A673 (cell line): ENCODE measurements around the gene GPR160. TPM values are rescaled to one million over a fixed set of nuclear protein-coding genes. Genes with fewer than 3 reads are reported as not detected.

Experiments
- BruUV-seq: library from RNA; stranded (reverse); fragments of 400-500 nt; replicated peaks from 2 replicates; lab custom pipeline; 2021; lab: Mats Ljungman, UMichigan
- CTCF ChIA-PET: fragments of 300-600 bp; sonication (Branson Sonifier 250); formaldehyde crosslinking; loops from one replicate; lab custom pipeline; 2022; ENCODE audit warnings: antibody characterized with exemption; lab: Charles Lee
- POLR2A ChIA-PET: fragments of 300-600 bp; sonication (Branson Sonifier 250); formaldehyde crosslinking; loops from one replicate; lab custom pipeline; 2022; ENCODE audit warnings: antibody characterized with exemption; ENCODE audit not compliant: low non-redundant PET; lab: Charles Lee
- DNase-seq: peaks from one replicate; pipeline ENCODE4 v3.0.0-alpha.2; 2015; ENCODE audit warnings: low spot score
- H3K27ac ChIP-seq: fragments of 200-600 bp; sonication (generic); 2 replicates; pipeline ENCODE4 v1.5.1; 2016; ENCODE audit warnings: mixed run types, low read depth, mild to moderate bottlenecking, mixed read lengths, antibody characterized with exemption, low read length; ENCODE audit not compliant: poor library complexity, severe bottlenecking
- H3K27me3 ChIP-seq: fragments of 200-600 bp; sonication (generic); replicated peaks from 2 replicates; pipeline ENCODE4 v1.6.1; 2017; ENCODE audit warnings: mixed run types, low read depth, mild to moderate bottlenecking, mixed read lengths, antibody characterized with exemption, low read length; ENCODE audit not compliant: insufficient read depth, poor library complexity
- H3K36me3 ChIP-seq: fragments of 200-600 bp; sonication (generic); 2 replicates; pipeline ENCODE4 v1.6.1; 2016; ENCODE audit warnings: mixed run types, mild to moderate bottlenecking, mixed read lengths, antibody characterized with exemption, low read length; ENCODE audit not compliant: insufficient read depth, poor library complexity, severe bottlenecking
- H3K4me1 ChIP-seq: fragments of 200-600 bp; sonication (generic); 2 replicates; pipeline ENCODE4 v1.6.1; 2017; ENCODE audit warnings: mixed run types, mild to moderate bottlenecking, mixed read lengths, antibody characterized with exemption, low read length; ENCODE audit not compliant: insufficient read depth, poor library complexity, severe bottlenecking
- H3K4me3 ChIP-seq: fragments of 200-600 bp; sonication (generic); 2 replicates; pipeline ENCODE4 v1.5.1; 2016; ENCODE audit warnings: low read depth, mixed run types, mild to moderate bottlenecking, mixed read lengths, low read length; ENCODE audit not compliant: poor library complexity, severe bottlenecking
- H3K9me3 ChIP-seq: fragments of 200-600 bp; sonication (generic); 2 replicates; pipeline ENCODE4 v1.6.1; 2016; ENCODE audit warnings: mixed run types, low read depth, mild to moderate bottlenecking, mixed read lengths, antibody characterized with exemption, low read length; ENCODE audit not compliant: poor library complexity, severe bottlenecking
- EZH2 ChIP-seq: fragments of 200-600 bp; sonication (generic); IDR thresholded peaks from 2 replicates; pipeline ENCODE4 v1.6.1; 2017; ENCODE audit warnings: borderline replicate concordance, low read depth, mild to moderate bottlenecking, mixed read lengths, antibody characterized with exemption, low read length; ENCODE audit not compliant: poor library complexity, severe bottlenecking
- intact Hi-C: fragments of 100-400 bp; cut with micrococcal nuclease; formaldehyde crosslinking; loops from one replicate; pipeline ENCODE4 v1.10.0; 2022; ENCODE audit not compliant: unreplicated experiment
- total RNA-seq: library from RNA; stranded (reverse); gene quantifications from 2 replicates; pipeline ENCODE4 v1.2.3, GENCODE V29; 2021
- TF ChIP-seq, protein P1 (sequence below): fragments of 300-800, 200-600 bp; sonication (generic); conservative IDR thresholded peaks from 2 replicates; pipeline ENCODE4 v1.5.1; 2017; ENCODE audit warnings: low read depth, mild to moderate bottlenecking, antibody characterized with exemption, low read length, moderate library complexity, mixed read lengths

GPR160 gene
- total RNA-seq, 1 experiment from 2014 or later = 11.2 TPM

- peaks cover 33% of the 10 kb centered on the region for H3K4me1 ChIP-seq
- H3K27ac ChIP-seq = no peak overlapping the region
- no peaks in the 10 kb centered on the region for H3K9me3 ChIP-seq
- CTCF ChIA-PET = no interaction called here
- intact Hi-C loops = no loop called here
- H3K36me3 ChIP-seq = peaks cover 39% of the 10 kb centered on the region
- DNase-seq = no peak
- no peak for TF ChIP-seq EZH2
- TF ChIP-seq, protein P1, sequence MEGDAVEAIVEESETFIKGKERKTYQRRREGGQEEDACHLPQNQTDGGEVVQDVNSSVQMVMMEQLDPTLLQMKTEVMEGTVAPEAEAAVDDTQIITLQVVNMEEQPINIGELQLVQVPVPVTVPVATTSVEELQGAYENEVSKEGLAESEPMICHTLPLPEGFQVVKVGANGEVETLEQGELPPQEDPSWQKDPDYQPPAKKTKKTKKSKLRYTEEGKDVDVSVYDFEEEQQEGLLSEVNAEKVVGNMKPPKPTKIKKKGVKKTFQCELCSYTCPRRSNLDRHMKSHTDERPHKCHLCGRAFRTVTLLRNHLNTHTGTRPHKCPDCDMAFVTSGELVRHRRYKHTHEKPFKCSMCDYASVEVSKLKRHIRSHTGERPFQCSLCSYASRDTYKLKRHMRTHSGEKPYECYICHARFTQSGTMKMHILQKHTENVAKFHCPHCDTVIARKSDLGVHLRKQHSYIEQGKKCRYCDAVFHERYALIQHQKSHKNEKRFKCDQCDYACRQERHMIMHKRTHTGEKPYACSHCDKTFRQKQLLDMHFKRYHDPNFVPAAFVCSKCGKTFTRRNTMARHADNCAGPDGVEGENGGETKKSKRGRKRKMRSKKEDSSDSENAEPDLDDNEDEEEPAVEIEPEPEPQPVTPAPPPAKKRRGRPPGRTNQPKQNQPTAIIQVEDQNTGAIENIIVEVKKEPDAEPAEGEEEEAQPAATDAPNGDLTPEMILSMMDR = no peak
- no TSS peak for BruUV-seq
- POLR2A ChIA-PET = no interaction called here
- no peaks in the 10 kb centered on the region for H3K27me3 ChIP-seq
- H3K4me3 ChIP-seq = no peak overlapping the region
These were observed 94.5 kb downstream of the GPR160 start for GRCh38 chr3:170132335-170132734.

Other genes starting within 250 kb of the GPR160 start
- gene LRRIQ4, start 225.1 kb upstream of the GPR160 start, total RNA-seq = 0.15 and 0.17 TPM in 2 replicates
- gene LRRC34, start 225.1 kb upstream of the GPR160 start, total RNA-seq = 9.4 and 9.7 TPM in 2 replicates
- not detected in 2 replicates for gene LRRC31, start 168.1 kb upstream of the GPR160 start, total RNA-seq
- not detected in 2 replicates for gene SAMD7, start 126.4 kb upstream of the GPR160 start, total RNA-seq
- 80.9 and 83.9 TPM in 2 replicates for gene SEC62, start 71.2 kb upstream of the GPR160 start, total RNA-seq
- 49.2 and 55.4 TPM in 2 replicates for gene PHC3, start 143.7 kb downstream of the GPR160 start, total RNA-seq
- gene PRKCI, start 184.4 kb downstream of the GPR160 start, total RNA-seq = 44.7 and 48.2 TPM in 2 replicates